Measurements from ENCODE around the gene ATP4B. TPM values are rescaled to one million over a fixed set of nuclear protein-coding genes. Genes with fewer than 3 reads are reported as not detected.
"Not testable (repeated sequence)": the region's sequence is repeated elsewhere in the genome, so short reads cannot be mapped to it uniquely, and the experiment has no call there.

The ATP4B gene
- total RNA-seq, 1 donor from 2014 or later, result not detected

- Mint-ChIP-seq H3K27ac (no peak overlapping the region), H3K27me3 (ENCODE audit: insufficient read depth) (no peaks in the 10 kb centered on the region), H3K9me3 (no peaks in the 10 kb centered on the region), H3K4me1 (ENCODE audit: low read depth) (peaks cover 8% of the 10 kb centered on the region), H3K36me3 (ENCODE audit: low read depth) (peaks cover 25% of the 10 kb centered on the region), H3K4me3 (no peak overlapping the region)
- DNase-seq (ENCODE audit: low spot score), result no peak
- intact Hi-C loops (cut with micrococcal nuclease), result no loop called here
Observed at GRCh38 chr13:113622791-113623490, 35.1 kb downstream of the ATP4B start.

GRCh38 chr13:113621986-113622550 is 35.9 kb downstream of the ATP4B start:
- H3K4me1 Mint-ChIP-seq (ENCODE audit: low read depth); intact Hi-C loops (cut with micrococcal nuclease); H3K9me3 Mint-ChIP-seq; H3K4me3 Mint-ChIP-seq; H3K27me3 Mint-ChIP-seq (ENCODE audit: insufficient read depth); DNase-seq (ENCODE audit: low spot score); H3K27ac Mint-ChIP-seq: not testable (repeated sequence)
- H3K36me3 Mint-ChIP-seq (ENCODE audit: low read depth), result peaks cover 26% of the 10 kb centered on the region

DNA sequence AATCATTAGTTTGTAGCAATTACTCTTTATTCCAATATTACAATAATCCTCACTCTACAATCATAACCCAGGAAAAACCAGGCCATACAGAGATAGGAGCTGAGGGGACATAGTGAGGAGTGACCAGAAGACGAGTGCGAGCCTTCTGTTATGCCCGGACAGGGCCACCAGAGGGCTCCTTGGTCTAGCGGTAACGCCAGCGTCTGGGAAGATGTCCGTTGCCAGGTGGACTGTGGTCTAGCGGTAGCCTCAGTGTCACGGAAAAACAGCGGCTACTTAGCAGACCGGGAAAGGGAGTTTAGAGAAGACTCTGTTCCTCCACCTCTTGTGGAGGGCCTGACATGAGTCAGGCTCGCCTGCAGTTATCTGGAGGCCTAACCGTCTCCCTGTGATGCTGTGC is 36.5 kb downstream of the ATP4B start:
- H3K36me3 Mint-ChIP-seq (ENCODE audit: low read depth), result peaks cover 22% of the 10 kb centered on the region
- H3K4me1 Mint-ChIP-seq (ENCODE audit: low read depth); DNase-seq (ENCODE audit: low spot score); H3K4me3 Mint-ChIP-seq; H3K27ac Mint-ChIP-seq; H3K9me3 Mint-ChIP-seq; H3K27me3 Mint-ChIP-seq (ENCODE audit: insufficient read depth); intact Hi-C loops (cut with micrococcal nuclease): not testable (repeated sequence)

DNA sequence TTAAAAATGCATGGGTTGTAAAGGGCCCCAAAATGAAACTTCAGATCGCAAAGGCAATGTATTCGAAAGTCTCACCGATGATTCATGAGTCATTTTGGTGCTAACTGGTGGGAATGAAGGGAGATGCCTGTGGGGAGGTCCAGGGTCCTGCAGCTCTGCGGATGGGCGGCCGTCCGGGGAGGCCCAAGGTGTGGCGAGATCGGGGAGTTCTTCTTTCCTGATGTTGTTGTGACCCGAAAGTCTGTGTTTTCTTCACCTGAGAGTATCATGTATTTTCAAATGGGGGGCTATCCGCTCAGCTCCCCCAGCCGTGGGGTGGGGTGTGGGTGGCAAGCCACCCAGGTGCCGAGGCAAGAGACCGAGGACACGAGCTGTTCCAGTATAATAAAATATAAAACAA is 37.0 kb downstream of the ATP4B start:
- intact Hi-C loops (cut with micrococcal nuclease), result no loop called here
- no peak for DNase-seq (ENCODE audit: low spot score)
- Mint-ChIP-seq H3K4me1 (ENCODE audit: low read depth) (peaks cover 9% of the 10 kb centered on the region), H3K27ac (no peak overlapping the region), H3K36me3 (ENCODE audit: low read depth) (peaks cover 22% of the 10 kb centered on the region), H3K9me3 (no peaks in the 10 kb centered on the region), H3K4me3 (no peak overlapping the region), H3K27me3 (ENCODE audit: insufficient read depth) (no peaks in the 10 kb centered on the region)

GRCh38 chr13:113620036-113620796 is 37.8 kb downstream of the ATP4B start:
- Mint-ChIP-seq H3K4me3 (no peak overlapping the region), H3K4me1 (ENCODE audit: low read depth) (peaks cover 9% of the 10 kb centered on the region), H3K9me3 (no peaks in the 10 kb centered on the region), H3K27me3 (ENCODE audit: insufficient read depth) (no peaks in the 10 kb centered on the region), H3K27ac (no peak overlapping the region), H3K36me3 (ENCODE audit: low read depth) (peaks cover 18% of the 10 kb centered on the region)
- intact Hi-C loops (cut with micrococcal nuclease), result no loop called here
- DNase-seq (ENCODE audit: low spot score), result no peak

DNA sequence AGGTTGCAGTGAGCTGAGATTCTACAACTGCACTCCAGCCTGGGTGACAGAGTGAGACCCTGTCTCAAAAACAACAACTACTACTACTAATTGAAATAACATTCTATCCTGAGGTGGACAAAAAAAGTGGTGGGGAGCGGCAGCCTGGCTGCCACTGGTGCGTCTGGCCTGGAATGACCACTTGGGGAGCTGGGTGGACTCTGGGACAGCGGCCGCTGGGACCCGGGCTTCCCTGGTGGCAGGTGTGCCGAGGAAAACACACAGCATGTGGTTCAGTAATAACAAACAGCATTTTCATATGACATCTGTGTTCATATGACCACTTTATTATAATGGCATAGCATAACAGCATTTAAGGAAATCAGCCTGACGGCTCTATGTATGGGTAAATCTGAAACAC is 39.5 kb downstream of the ATP4B start:
- no peaks in the 10 kb centered on the region for H3K9me3 Mint-ChIP-seq
- H3K4me1 Mint-ChIP-seq (ENCODE audit: low read depth), result peaks cover 9% of the 10 kb centered on the region
- intact Hi-C loops (cut with micrococcal nuclease), result no loop called here
- no peak overlapping the region for H3K27ac Mint-ChIP-seq
- no peaks in the 10 kb centered on the region for H3K27me3 Mint-ChIP-seq (ENCODE audit: insufficient read depth)
- no peak for DNase-seq (ENCODE audit: low spot score)
- no peak overlapping the region for H3K4me3 Mint-ChIP-seq
- H3K36me3 Mint-ChIP-seq (ENCODE audit: low read depth), result peaks cover 12% of the 10 kb centered on the region

- Mint-ChIP-seq H3K4me3 (no peak overlapping the region), H3K36me3 (ENCODE audit: low read depth) (peaks cover 10% of the 10 kb centered on the region)
- intact Hi-C loops (cut with micrococcal nuclease), result no loop called here
Observed at GRCh38 chr13:113617961-113618360, 40.0 kb downstream of the ATP4B start.

DNA sequence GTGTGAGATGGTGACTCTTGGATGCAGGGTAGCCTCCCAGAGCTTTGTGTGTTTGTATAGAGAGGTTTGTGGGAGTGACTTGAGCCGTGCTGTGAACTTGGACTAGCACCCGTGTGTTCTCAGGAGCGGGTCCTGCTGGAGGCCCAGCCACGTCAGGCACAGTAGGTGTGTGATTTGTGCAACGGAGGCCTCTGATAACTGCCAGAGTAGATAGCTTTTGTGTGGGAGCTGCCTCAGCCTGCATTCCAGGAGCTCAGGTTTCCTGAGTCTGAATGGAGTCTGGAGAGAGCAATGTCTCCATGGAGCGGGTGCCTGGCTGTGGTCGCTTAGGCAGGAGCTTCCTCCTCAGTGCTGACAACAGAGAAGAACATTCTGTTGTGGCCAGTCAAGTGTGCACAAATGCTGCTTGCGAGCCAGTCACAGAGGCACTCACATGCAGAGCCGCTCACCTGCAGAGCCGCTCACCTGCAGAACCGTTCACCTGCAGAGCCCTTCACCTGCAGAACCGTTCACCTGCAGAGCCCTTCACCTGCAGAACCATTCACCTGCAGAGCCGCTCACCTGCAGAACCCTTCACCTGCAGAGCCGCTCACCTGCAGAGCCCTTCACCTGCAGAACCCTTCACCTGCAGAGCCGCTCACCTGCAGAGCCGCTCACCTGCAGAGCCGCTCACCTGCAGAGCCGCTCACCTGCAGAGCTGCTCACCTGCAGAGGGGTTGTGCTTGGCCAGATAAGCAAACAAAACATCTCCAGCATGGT is 40.8 kb downstream of the ATP4B start:
- Mint-ChIP-seq H3K27ac (no peak overlapping the region), H3K27me3 (ENCODE audit: insufficient read depth) (no peaks in the 10 kb centered on the region), H3K9me3 (no peaks in the 10 kb centered on the region), H3K4me3 (no peak overlapping the region), H3K4me1 (ENCODE audit: low read depth) (peaks cover 15% of the 10 kb centered on the region), H3K36me3 (ENCODE audit: low read depth) (peaks cover 18% of the 10 kb centered on the region)
- DNase-seq (ENCODE audit: low spot score), result no peak
- intact Hi-C loops (cut with micrococcal nuclease), result no loop called here

More at GRCh38 chr13:113617961-113618360, 40.0 kb downstream of the ATP4B start:
- Mint-ChIP-seq H3K4me1 (ENCODE audit: low read depth) (peaks cover 9% of the 10 kb centered on the region), H3K27me3 (ENCODE audit: insufficient read depth) (no peaks in the 10 kb centered on the region), H3K9me3 (no peaks in the 10 kb centered on the region), H3K27ac (no peak overlapping the region)
- no peak for DNase-seq (ENCODE audit: low spot score)

DNA sequence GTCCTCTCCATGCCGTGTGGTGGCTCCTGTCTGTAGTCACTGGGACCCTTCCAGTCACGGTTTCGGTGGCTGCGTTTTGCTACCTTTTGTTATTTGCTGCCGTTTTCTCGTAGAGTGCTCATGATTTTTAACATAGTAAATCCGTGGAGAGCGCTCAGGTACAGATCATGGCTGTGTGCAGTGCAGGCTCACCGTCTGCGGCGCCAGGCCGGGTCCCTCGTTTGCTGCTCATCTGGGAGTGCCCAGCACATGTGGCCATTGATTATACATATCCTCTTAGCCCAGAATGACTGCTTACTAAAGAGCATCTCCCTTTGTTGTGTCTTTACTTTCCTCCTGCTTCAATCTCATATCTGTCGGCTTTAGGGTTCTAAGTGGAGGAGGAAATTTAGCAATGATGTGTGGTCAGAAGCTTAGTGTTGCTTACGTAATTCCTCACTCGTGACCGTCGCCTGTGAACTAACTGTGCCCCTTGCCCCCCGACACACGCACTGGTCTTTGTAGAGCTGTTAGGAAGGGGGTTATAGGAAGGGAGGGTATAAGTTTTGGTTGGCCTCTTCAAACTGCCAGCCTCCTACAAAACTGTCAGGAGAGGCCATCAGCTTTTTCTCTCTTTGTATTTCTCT is 41.6 kb downstream of the ATP4B start:
- Mint-ChIP-seq H3K36me3 (ENCODE audit: low read depth) (peaks cover 22% of the 10 kb centered on the region), H3K27ac (no peak overlapping the region), H3K27me3 (ENCODE audit: insufficient read depth) (no peaks in the 10 kb centered on the region), H3K4me1 (ENCODE audit: low read depth) (peaks cover 16% of the 10 kb centered on the region), H3K9me3 (no peaks in the 10 kb centered on the region), H3K4me3 (no peak overlapping the region)
- intact Hi-C loops (cut with micrococcal nuclease), result no loop called here
- no peak for DNase-seq (ENCODE audit: low spot score)

GRCh38 chr13:113613789-113614379 is 44.1 kb downstream of the ATP4B start:
- H3K27me3 Mint-ChIP-seq (ENCODE audit: insufficient read depth), result no peaks in the 10 kb centered on the region
- intact Hi-C loops (cut with micrococcal nuclease), result no loop called here
- no peaks in the 10 kb centered on the region for H3K9me3 Mint-ChIP-seq
- H3K4me1 Mint-ChIP-seq (ENCODE audit: low read depth), result peaks cover 16% of the 10 kb centered on the region
- no peak overlapping the region for H3K27ac Mint-ChIP-seq
- H3K36me3 Mint-ChIP-seq (ENCODE audit: low read depth), result peaks cover 32% of the 10 kb centered on the region
- DNase-seq (ENCODE audit: low spot score), result no peak
- no peak overlapping the region for H3K4me3 Mint-ChIP-seq

GRCh38 chr13:113612607-113613006 is 45.4 kb downstream of the ATP4B start:
- DNase-seq (ENCODE audit: low spot score), result no peak
- Mint-ChIP-seq H3K27ac (peak overlapping the region; percentile 19), H3K36me3 (ENCODE audit: low read depth) (peaks cover 27% of the 10 kb centered on the region), H3K4me3 (no peak overlapping the region), H3K27me3 (ENCODE audit: insufficient read depth) (no peaks in the 10 kb centered on the region), H3K4me1 (ENCODE audit: low read depth) (peaks cover 8% of the 10 kb centered on the region), H3K9me3 (no peaks in the 10 kb centered on the region)
- intact Hi-C loops (cut with micrococcal nuclease), result no loop called here

- Mint-ChIP-seq H3K4me3 (no peak overlapping the region), H3K4me1 (ENCODE audit: low read depth) (peaks cover 8% of the 10 kb centered on the region), H3K9me3 (no peaks in the 10 kb centered on the region), H3K27ac (peak overlapping the region; percentile 19), H3K27me3 (ENCODE audit: insufficient read depth) (no peaks in the 10 kb centered on the region), H3K36me3 (ENCODE audit: low read depth) (peaks cover 27% of the 10 kb centered on the region)
- DNase-seq (ENCODE audit: low spot score), result no peak
- intact Hi-C loops (cut with micrococcal nuclease), result no loop called here
Observed at GRCh38 chr13:113611996-113612395, 46.0 kb downstream of the ATP4B start.

Data from activated T-helper 1 cell treated with anti-CD3 and anti-CD28 coated beads, Interleukin-12 subunit alpha, Interleukin-12 subunit beta, Interleukin-2, Interleukin-4 antibody, amounts not matched to agents 30 ng/mL and 10 ng/mL and 1 ng/mL, durations not matched to agents 14 hours and 24 hours and 36 hours (primary cell).